NCI-H1092 treated with DMSO at 0.1 percent for 48 hours (cell line): ENCODE data around the gene DAPK2.

Source experiments
- DNase-seq: peaks from one replicate; lab custom pipeline; 2025; lab: John Stamatoyannopoulos, UW

DAPK2 gene

DNA sequence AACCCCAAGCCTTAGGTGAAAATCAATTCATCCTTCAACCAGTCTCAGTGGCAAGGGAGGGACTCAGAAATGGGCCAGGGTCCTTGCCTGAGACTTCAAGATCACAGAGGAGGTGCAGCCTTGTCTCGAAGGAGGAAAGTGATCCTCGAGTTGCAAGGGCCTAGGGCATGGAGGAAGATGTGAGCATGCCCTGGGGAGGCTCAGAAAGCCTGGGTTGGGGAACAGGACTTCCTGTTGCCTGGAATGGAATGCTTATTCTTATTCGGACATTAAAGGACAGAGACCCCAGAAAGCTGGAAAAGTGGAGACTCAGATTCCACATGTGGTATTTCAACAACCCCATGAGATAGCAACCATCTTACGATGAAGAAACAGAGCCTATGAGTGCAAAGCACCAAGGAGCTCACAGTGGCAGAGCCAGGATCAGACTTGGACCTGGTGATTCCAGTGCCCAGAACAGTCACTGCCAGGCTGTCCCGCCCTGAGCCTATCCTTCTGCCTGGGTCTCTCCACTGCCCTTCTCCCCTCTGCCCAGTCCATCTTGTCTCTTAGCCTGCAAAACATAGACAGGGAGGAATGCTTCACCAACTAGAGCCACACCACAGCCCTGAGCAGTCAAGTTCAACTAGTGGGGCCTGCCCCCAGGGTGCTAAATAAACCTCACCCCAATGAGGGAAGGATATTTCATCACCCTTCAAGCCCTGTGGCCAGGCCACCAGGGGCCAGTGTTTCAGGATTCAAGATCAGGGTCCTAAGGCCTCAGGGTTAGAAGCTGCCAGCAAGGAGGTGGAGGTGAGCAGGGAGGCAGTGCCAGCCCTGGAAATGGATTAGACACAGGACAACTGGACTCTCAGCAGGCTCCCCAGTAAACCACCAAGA lies 21.9 kb downstream of the DAPK2 start:
- DNase-seq = no peak

GRCh38 chr15:64023220-64023619 lies 23.1 kb downstream of the DAPK2 start:
- DNase-seq = no peak

DNA sequence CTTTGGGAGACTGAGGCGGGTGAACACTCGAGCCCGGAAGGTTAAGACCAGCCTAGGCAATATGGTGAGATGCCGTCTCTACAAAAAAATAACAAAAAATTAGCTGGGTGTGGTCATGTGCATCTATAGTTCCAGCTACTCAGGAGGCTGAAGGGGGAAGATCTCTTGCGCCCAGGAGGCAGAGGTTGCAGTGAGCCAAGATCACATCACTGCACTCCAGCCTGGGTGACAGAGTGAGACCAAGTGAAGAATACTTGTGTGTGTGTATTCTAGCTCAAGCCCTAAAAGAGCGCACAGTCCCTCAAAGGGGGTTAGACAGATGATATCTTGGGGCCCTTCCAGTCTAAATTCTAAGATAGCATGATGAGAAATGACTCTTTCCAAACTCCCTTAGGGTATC lies 23.7 kb downstream of the DAPK2 start:
- no peak for DNase-seq

- peak; percentile 3 for DNase-seq
These were observed 26.5 kb downstream of the DAPK2 start for GRCh38 chr15:64019764-64020163.

DNA sequence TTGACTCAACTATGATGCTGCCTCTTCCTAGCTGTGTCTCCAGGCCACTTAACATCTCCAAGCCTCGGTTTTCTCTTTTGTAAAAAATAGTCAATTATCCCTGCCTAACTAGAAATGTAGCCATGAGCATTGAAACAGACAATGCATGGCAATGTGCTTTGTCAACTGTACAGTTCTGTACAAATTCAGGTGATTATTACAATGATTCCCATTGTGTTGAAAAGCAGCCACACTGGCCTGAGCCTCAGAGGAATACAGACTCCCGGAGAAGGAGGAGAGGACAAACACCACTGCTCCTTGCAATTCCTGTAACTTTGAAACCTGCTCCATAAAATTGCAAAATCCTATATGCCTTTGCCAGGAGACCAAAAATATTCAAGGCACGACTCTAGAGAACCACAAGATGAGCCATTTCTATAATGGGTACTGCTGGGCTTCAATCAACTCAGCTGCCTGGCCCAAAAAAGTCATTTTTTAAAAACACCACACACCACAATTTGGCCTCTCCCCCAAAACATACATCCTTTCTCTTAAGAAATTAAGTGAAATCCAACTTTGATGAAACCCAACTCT lies 28.6 kb downstream of the DAPK2 start:
- no peak for DNase-seq

GRCh38 chr15:64017082-64017588 lies 29.1 kb downstream of the DAPK2 start:
- no peak for DNase-seq

DNA sequence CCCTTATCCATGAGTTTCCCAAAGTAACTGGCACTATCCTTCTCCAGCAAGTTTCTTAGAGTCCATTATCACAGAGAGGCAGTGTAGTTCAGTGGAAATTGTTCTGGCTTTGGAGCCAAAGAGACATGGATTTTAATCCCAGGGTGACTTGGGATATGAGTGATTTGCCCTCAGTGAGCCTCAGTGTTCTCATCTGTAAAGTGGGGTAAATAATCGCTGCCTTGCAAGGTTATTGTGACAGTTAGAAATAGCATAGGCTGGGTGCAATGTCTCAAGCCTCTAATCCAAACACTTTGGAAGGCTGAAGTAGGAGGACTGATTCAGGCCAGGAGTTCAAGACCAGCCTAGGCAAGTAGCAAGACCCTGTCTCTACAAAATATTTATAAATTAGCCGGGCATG lies 30.0 kb downstream of the DAPK2 start:
- DNase-seq = no peak

DNA sequence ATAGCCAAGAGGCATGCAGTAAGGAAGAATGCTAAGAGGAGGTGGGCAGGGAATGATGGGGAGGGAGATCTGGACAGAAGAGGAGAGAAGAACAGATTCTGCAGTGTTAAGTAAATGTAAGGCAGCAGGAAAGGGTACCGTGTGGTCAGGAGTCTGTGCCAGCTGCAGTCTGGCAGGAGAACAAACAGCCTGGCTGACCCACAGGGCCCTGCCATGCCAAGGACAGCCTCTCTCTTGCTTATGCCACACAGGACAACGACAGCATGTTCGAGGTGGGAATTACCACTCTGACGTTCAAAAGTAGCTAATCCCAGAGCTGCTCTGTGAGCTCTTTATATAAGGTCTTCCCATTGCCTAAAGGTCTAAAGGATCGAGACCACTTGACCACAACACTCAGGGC lies 31.3 kb downstream of the DAPK2 start:
- no peak for DNase-seq

DNA sequence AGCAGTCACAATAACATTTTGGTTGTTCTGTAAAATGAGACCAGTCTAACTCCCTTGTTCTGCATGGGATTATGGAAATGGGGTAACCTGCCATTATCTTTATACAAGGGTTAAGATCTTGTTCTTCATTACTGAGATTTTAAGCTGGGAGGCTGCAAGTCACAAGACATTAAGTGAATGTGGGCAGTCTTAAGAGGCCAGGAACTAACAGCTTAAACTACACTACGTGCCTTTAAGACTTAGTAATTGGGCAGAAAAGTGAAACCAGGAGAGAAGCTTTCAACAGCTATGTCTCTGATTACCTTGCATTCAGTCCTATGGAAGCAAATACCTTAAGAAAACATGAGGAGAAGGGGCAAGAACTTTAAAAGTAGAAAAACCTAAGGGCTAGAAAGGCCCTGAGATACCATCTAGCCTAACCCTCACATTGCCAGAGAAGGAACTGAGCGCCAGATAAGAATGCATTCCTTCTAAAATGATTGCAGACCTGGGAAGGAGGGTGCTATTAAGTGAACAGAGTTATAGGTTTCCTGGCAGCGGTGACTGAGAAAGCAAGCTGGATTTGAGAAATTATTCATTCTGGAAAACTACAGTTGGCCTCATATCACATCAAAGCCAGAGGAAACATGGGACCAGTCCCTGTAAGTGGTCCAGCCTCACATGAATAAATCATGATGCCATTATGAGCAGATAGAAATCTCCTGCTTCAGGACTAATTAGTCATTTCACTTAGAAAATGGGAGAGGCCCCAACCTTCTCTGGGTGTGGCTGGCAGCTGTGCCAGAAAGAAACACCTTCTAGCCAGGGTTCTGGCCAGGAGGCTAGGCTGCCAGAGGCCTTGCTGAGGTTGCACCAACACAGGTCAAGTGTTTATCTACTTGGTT lies 32.9 kb downstream of the DAPK2 start:
- no peak for DNase-seq

GRCh38 chr15:64011736-64012135 lies 34.5 kb downstream of the DAPK2 start:
- no peak for DNase-seq

DNA sequence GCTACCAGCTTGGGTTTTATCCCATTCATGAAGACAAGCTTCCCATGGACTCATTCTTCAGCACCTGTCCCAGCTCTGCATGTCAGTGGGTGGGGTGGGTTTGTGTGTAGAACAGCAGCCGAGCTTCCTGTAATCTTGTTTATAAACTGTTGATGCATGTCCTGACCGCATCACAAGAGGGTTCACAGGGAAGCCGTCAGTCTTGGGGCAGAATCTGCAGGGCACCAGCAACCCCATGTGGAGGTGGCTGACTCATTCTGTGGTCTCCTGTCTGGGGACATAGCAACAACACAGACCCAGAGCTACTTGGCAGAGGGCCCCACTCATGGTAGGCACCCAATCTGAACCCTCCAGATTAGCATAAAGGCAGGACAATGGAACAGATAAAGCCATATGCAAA lies 35.6 kb downstream of the DAPK2 start:
- no peak for DNase-seq

GRCh38 chr15:64009798-64010261 lies 36.5 kb downstream of the DAPK2 start:
- no peak for DNase-seq

DNA sequence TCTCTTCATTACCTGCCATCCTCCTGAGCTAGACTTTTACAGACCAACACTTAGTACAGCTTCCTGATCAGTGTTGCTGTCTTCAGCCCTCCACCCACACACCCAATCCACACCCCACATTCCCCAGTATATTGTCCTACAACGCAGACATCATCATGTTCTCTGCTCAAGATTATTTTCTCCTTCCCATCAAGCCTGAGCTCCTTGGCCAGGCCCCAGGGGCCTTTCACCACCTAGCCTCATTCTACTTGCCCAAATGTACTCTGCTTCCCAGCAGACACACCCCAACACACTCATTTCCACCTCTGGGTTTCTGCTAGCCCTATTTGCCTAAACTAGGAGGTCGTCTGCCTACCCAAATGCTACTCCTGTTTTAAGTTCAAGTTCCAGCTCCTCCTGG lies 37.0 kb downstream of the DAPK2 start:
- DNase-seq = no peak

GRCh38 chr15:64008177-64008576 lies 38.1 kb downstream of the DAPK2 start:
- DNase-seq = no peak

- DNase-seq = no peak
These were observed 39.6 kb downstream of the DAPK2 start for GRCh38 chr15:64006642-64007041.

DNA sequence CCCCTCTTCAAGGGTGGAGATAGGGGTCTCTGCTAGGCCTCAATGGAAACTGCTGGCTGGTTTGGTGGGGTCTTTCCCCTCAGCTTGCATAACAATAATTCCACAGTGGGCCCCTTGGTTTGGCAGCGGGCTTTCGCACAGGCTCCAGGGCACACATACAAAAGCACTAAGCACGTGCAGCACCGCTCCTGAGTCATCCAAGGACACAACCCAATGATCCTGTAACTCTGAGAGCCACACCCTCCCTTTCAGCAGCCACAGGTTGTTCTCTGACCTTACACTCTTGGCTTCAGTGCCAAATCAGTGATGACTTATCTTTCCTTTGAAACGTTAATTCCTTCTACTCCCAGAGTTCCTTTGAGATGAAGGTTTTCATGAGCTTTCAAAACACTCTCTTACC lies 41.7 kb downstream of the DAPK2 start:
- no peak for DNase-seq

DNA sequence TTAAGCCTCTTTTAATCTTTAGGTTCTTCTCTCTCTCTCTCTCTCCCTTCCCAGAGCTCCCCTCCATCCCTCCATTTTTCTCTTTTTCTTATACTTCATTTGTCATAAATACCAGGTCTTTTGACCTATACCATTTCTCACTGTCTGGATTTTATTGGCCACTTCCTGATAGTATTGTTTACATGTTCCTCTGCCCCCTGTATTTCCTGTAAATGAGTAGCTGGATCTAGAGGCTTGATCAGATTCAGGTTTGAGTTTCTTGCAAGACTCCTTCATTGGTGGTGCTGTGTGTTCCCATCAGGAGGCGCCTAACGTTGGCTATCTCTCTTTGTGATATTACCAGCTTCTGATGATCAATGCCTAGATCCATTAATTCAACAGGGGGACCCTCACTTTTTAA lies 42.2 kb downstream of the DAPK2 start:
- DNase-seq = no peak

GRCh38 chr15:64003182-64003581 lies 43.1 kb downstream of the DAPK2 start:
- no peak for DNase-seq

DNA sequence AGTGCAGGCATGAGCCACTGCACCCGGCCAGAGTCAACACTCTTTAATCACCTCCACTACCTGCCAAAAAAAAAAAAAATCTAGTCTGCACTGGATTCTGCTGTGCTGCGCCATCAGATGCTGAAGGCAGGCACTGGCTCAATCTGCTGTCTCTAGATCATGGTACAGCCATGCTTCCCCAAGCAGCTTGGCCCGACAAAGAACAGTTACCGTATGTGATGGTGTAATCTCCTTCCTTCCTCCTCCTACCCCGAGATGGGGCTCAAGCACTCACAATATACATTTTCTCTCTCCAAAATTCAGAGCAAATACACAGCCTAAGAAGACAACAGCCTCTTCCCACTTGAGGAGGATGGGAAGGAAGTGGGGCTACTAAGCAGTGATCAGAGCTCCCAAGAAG lies 45.1 kb downstream of the DAPK2 start:
- no peak for DNase-seq

- no peak for DNase-seq
These were observed 45.9 kb downstream of the DAPK2 start for GRCh38 chr15:64000183-64000951.

DNA sequence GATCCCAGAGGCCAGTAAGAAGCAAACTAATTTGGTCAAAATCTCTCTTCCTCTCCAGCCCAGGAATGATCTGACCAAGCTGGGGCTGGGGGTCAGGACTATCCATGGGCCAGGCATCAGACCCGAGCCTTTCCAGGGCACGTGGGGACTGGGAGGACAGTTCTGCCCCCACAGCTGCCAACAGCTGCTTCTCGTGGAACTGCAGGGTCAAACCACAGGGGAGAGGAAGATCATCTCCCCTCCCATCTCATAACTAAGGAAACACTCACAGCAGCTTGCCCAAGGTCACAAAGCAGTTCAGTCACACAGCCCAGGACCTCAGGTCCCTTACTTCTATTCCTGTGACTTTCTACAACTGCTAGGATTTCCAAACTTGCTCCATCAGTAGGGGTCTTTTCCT lies 47.1 kb downstream of the DAPK2 start:
- DNase-seq = no peak

- no peak for DNase-seq
These were observed 47.8 kb downstream of the DAPK2 start for GRCh38 chr15:63998489-63998888.
